ENCODE data around the gene LTA.
"Not testable (repeated sequence)": the region's sequence is repeated elsewhere in the genome, so short reads cannot be mapped to it uniquely, and the experiment has no call there.

The LTA gene

GRCh38 chr6:31586599-31587281 lies 14.7 kb downstream of the LTA start:
- TF ChIP-seq POLR2A (IDR thresholded peaks at IDR 0.05; ENCODE audit: extremely low read depth, insufficient read length) (peak; percentile 17), MYC (IDR thresholded peaks at IDR 0.05; ENCODE audit: low read depth, low read length) (peak; percentile 76), MAX (IDR thresholded peaks at IDR 0.05; ENCODE audit: low read depth, low read length) (peak; percentile 97), CTCF (IDR thresholded peaks at IDR 0.05; ENCODE audit: low read depth, low read length) (no peak)
- H3K4me3 ChIP-seq (ENCODE audit: low read depth, low read length), result peak overlapping the region; percentile 73
- DNase-seq (ENCODE audit: low read depth), result peak; percentile 99

- H3K4me3 ChIP-seq (ENCODE audit: low read depth, low read length), result peak overlapping the region; percentile 73
- DNase-seq (ENCODE audit: low read depth), result peak; percentile 36
- TF ChIP-seq POLR2A (IDR thresholded peaks at IDR 0.05; ENCODE audit: extremely low read depth, insufficient read length), result no peak
- no peak for TF ChIP-seq MAX (IDR thresholded peaks at IDR 0.05; ENCODE audit: low read depth, low read length)
- no peak for TF ChIP-seq MYC (IDR thresholded peaks at IDR 0.05; ENCODE audit: low read depth, low read length)
- TF ChIP-seq CTCF (IDR thresholded peaks at IDR 0.05; ENCODE audit: low read depth, low read length), result no peak
Observed at GRCh38 chr6:31587791-31588777, 16.0 kb downstream of the LTA start.

- peak overlapping the region; percentile 73 for H3K4me3 ChIP-seq (ENCODE audit: low read depth, low read length)
- peak; percentile 84 for DNase-seq (ENCODE audit: low read depth)
- TF ChIP-seq MAX (IDR thresholded peaks at IDR 0.05; ENCODE audit: low read depth, low read length), result no peak
- TF ChIP-seq MYC (IDR thresholded peaks at IDR 0.05; ENCODE audit: low read depth, low read length), result no peak
- no peak for TF ChIP-seq CTCF (IDR thresholded peaks at IDR 0.05; ENCODE audit: low read depth, low read length)
- TF ChIP-seq POLR2A (IDR thresholded peaks at IDR 0.05; ENCODE audit: extremely low read depth, insufficient read length), result no peak
Observed at GRCh38 chr6:31588871-31589650, 17.0 kb downstream of the LTA start.

GRCh38 chr6:31590691-31591090 lies 18.6 kb downstream of the LTA start:
- not testable (repeated sequence) for H3K4me3 ChIP-seq (ENCODE audit: low read depth, low read length); DNase-seq (ENCODE audit: low read depth)

GRCh38 chr6:31592396-31592771 lies 20.3 kb downstream of the LTA start:
- TF ChIP-seq MYC (IDR thresholded peaks at IDR 0.05; ENCODE audit: low read depth, low read length), result no peak
- no peak for TF ChIP-seq CTCF (IDR thresholded peaks at IDR 0.05; ENCODE audit: low read depth, low read length)
- no peak for TF ChIP-seq POLR2A (IDR thresholded peaks at IDR 0.05; ENCODE audit: extremely low read depth, insufficient read length)
- TF ChIP-seq MAX (IDR thresholded peaks at IDR 0.05; ENCODE audit: low read depth, low read length), result no peak
- no peak for DNase-seq (ENCODE audit: low read depth)
- H3K4me3 ChIP-seq (ENCODE audit: low read depth, low read length), result no peak overlapping the region

All from NB4 (cell line).